HG03139 (cell line): ENCODE data around the gene RAB6B.

Experiments
- ATAC-seq: cut with Tn5 transposase; IDR thresholded peaks from one replicate; pipeline ENCODE4 v1.9.1; 2021; ENCODE audit not compliant: unreplicated experiment

The RAB6B gene

DNA sequence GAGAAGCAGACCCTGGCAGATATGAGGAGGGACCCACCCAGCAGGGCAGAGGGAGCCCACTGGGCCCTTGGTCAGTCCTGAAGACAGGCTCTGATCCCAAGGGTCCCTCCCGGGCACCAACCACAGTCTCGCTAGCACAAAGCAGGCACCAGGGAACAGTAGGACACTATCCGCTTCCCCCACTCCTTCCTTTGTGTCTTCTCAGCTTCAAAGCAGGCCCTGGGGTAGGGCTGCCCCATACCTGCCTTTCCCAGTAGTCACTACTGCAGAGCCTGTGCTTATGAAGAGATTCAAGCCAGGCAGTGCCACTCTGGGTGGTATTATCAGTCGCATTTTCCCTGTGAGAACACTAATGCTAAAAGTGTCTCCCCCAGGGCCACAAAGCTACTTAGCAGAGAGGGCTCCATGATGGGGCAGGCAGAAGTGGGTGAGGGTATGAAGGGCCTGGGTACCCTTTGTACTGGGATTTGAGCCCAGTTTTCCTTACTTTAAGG, 57.3 kb downstream of the RAB6B start:
- ATAC-seq: no peak

DNA sequence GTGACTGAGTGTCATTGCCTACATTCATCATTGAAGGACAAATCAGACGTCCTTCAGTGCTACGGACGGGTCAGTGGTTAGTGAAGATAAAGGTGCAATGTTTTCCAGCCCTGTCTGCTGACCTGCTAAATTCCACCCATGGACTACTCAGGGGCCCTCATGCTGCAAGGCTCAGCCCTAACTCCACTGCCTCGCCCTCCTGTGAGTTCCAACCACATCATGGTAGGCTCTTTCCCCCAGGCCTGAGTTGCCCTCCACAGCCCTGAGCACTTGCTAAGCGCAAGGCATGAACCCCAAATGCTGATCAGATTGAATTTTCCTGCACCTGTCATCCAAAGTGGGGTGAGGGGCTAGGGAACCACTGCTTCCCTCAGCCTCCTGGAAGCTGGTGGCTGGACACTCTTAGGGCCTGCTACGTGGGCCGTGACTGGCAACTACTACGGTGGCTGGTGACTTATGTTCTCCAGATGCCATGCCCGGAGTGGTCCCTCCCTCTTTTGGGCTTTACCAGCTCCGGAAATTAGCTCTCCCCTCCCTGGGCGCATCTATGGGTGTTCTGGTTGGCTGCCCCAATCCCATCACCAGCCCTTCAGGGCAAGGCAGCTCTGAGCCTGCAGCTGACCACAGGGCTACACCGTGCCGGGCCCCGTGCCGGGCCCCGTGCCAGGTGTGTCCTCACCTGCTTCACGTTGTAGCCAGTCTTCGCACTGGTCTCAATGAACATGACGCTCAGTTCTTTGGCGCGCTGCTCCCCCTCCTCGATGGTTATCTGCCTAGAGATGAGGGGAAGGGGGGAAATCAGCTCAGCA, 58.0 kb downstream of the RAB6B start:
- no peak for ATAC-seq

DNA sequence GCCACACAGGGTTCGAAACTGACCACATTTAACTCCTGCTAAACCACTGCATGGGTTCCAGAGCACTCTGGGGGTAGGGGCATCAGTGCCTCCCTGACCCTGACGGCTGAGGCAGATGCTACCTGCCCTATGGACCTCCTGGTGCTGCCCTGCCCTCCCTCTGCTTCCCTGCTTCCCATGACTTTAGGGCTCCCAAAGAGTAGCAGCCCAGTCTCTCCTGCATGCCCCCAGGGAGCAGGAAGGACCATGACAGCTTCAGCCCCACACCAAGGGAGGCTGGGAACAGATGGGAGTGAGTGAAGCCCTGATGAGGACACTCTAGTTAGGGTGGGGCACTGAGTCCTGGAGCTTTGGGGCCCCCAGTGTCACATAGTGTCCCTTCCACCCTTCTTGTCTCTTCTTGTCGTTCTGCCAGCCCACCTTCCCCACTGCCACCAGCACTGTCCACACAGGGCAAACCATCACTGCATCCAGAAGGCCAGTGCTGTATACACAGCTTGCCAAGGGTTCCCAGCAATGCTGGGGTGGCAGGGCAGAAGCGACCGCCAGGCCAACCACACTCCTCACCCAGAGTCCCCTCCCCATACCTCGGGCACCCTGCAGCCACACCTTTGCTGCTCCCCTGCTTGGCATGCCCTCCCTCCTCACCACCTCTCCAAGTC, 59.1 kb downstream of the RAB6B start:
- ATAC-seq: no peak

DNA sequence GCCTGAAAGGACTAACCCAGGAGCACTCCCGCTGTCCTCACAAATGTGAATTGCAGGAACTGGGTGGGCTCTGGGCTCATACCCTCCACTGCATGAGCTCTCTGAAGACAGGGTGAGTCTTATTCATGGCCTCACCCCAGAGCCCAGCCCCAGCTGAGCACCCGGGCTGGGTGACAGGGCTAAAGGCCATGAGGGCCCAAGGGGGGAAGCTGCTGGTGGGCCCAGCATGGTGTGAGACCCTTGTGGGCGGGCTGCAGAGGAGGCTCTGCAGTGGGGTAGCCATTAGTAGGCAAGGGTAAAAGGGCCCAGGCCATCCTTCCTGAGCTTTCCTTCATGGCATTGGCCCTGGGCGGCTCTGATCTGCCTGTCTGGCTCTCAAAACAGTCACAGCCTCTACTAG, 59.7 kb downstream of the RAB6B start:
- ATAC-seq: no peak

DNA sequence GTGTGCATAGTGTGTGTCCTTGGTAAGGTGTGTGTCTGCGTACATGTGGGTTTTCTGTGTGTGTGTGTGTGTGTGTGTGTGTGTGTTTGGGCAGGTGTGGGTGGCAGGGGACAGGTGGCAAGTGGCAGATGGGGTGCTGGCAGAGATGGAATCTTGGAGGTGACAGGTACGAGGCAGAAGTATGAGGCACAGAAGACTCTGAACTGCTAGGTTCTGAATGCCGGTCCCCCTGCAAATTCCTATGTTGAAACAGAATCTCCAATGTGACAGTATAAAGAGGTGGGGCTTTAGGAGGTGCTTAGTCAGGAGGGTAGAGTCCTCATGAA, 60.3 kb downstream of the RAB6B start:
- no peak for ATAC-seq

DNA sequence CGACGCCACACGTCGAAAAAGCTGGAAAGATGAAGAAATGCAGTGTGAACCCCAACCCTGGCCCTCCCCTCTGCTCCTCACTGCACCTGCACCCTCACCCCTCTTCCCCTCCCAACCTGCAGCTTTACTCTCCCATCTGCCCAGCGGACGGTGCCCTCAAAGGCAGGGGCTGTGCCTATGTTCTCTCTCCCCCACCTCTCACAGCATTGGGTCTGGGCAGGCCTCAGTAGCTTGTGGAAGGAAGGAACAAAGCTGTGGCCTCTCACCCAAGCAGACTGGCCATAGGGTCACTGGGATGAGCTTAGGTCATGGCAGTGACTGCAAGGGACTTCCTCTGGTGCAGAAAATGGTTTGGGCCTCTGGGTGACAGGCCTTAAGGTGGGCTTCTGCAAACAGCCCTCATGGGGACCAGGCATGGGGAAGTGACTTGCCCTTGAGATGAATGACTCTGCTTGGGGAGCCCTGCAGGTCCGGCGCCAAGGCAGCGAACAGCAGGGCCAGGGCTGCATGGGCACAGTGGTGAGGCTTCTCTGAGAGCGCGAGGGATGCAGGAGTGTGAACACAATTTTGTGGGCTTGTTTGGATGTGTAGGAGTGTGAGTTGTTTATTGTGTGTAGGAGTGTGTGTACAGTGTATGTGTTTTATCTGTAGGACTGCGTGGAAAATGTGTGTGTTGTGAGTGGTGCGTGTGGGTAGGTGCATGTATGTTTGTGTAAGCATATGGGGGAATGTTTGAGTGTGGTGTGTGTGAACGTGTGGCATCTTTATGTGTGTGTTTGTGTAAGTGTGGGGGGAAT, 60.9 kb downstream of the RAB6B start:
- no peak for ATAC-seq

DNA sequence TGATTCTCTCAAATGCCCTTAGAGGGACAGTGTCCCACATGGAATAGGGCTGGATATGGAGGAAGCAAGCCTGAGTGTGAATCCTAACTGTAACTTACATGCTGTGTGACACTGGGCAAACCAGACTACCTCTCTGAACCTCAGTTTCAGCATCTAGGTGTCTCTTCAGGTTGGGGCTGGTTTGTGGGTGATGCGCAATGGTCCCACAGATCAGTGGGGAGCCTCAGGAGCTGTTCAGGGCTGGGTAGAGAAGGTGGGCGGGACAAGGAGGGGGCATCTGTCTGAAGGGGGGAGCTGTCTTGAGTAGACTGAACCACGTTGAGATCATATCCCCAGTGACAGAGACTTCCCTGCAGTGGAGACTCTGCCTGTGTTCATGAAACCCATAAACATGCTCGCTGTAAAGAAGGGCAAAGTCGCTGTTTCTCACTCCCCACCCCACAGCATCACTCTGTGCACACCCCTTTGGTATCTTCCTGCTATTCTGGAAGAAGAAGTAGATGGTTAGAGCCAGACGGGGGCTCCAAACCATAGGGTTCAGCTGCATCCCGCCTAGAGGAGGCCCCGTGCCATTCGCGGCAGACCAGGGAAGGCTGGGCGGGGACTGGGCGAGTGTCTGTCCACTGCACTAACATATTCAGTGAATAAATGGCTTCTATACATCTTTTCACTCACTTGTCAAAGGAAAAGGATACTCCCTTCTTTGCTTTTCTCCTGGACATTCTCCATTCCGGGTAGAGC, 61.6 kb downstream of the RAB6B start:
- no peak for ATAC-seq

DNA sequence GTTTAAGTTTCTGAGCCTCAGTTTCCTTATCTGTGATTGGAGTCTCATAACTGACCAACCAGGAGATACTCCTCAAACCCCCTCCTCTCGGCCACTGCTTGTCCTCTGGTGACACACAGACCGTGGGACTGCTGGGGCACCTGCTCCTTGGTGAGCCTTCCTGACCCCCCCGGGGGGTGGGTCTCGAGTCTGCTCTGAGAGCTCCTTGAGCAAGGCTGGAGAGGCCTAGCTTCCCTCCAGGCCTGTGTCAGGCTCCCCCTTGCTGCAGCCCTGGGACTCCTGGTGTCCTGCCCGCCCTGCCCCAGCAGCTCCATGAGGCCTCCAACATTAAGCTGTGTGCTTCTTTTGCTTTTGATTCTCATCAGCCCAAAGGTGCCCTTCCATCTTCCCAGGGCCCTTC, 62.4 kb downstream of the RAB6B start:
- ATAC-seq: no peak

DNA sequence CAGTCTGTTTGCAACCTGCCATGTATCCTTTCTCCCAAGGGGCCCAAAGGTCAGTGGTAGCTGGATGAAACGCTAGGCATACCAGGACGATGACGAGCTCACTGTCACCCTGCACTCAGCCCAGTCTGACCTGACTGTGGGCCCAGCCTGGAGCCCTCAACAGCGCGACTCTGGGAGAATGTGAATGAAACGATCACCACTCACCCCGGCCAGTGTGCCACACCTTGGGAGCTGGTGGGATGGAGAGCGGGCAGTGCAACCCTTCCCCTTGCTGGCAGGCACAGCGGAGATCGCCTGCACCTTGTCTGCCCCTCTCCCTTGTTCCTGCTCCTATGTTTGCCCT, 62.9 kb downstream of the RAB6B start:
- ATAC-seq: no peak

DNA sequence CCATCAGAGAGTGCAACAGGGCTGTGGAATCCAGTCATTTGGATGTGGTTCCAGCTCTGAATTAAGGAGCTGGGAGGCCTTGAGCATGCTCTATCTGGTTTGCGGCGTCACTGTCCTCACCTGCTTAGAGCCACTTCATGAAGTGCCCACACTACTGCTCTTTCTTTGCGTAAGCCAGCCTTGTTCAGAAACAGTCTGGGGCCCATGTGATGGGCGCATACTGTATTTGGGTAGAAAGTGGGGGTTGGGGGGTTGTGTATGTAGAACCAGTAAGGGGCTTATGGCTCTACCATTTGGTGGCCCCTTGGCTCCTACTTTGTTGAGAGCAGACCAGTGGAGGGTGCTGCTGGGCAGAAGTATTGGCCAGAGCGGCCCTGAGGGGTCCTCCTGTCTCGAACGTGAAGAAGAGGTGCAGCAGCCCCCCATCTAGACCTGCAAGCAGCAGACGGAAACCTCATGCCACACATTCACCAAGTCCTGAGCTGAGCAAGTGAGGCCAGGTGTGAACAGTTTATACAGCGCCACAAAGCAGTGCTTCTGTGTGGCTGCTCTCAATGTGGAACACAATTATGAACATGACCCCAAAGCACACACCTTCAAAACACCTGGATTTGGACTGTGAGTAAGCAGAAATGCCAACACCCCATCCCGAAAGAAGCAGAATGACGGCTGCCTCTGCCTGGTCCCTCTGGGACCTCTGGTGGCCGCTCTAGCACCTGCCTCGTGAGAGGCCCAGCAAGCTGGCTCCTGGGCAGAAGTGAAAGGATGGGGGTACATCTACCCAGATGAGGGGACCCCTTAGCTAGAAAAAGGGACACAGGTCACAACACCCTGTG, 63.5 kb downstream of the RAB6B start:
- ATAC-seq: no peak

DNA sequence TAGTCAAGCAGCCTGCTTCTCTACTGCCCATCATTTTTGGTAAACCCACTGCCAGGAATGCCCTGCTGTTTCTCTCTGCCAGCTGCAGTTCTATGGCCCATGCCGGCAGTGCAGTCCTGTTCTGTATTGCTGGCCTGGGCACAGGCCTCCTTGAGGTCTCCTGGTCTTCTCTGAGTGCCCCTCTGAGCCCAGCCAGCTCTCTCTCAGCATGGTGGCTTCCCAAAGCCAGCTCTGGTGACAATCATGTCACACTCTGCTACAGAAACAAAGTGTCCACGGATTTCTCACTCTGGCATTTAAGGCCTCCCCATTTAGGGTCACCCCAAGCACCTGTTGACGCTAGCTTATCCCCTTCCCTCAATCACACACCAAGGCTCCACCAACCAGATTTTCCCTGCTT, 65.6 kb downstream of the RAB6B start:
- no peak for ATAC-seq

DNA sequence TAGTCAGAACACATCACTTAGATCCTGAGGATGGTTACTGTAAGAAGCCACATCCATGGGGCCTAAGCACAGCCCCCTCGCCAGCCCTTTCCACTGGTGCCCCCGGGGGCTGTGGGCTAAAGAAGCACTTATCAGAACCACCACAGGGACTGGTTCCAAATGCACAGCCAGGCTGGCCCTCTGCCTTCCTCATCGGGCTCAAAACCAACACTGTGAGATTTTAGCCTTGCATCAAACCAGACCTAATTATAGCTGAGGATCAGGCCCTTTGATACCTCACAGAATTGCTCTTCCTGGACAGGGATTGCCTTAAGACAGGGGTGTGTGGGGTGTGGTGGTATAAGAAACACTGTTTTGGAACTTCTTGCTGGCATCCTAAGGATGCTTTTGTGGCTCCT, 66.4 kb downstream of the RAB6B start:
- no peak for ATAC-seq

DNA sequence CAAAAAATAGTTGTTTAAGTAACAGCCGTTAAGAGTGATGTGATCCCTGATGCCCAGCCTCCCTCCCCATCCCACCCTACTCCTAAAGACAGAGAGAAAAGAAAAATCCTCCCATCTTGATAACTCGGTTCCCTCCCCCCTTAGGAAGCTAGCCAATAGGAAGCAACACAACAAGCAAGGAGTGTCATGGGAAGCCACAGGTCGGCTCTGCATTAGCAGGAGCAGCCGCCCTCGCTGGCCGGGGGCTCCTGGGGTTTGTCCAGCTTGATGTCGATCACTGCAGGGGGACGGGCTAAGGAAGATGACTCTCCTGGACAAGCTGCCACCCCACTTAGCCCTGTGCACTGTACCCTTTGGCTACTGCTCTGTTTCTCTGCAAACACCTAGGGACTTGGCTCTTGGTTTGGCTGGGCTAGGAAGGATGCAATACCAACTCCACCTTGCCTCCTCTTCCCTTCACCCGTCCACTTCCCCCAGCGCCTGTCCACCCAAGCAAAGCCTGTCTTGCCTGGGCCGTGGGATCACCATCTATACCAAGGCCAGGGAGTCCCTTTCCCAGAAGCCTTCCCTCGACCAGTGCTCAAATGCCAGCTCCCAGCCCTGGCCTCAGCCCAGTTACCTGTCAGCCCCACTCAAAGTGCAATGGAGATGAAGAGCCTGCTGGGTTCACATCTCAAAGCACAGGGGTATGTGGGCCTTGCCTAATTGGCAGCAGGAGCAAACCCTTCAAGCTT, 66.9 kb downstream of the RAB6B start:
- ATAC-seq: no peak

DNA sequence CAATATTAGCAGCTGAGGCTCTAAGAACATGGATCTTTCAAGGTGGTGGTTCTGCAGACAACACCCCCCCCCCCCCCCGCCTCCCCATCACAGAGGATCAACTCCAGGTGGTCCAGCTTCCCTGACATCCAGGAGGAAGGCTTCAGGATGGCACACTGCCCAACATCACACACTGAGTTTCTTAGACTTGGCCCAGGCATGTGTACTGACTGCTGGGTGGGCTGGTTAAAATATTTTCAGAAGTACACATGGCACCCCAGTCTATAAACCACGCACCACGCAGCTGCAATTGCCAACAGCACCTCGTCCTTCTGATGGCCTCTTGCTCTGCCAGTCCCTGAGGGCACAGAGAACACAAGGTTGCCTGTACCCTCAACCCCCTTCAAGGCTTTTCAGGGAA, 68.0 kb downstream of the RAB6B start:
- ATAC-seq: no peak

DNA sequence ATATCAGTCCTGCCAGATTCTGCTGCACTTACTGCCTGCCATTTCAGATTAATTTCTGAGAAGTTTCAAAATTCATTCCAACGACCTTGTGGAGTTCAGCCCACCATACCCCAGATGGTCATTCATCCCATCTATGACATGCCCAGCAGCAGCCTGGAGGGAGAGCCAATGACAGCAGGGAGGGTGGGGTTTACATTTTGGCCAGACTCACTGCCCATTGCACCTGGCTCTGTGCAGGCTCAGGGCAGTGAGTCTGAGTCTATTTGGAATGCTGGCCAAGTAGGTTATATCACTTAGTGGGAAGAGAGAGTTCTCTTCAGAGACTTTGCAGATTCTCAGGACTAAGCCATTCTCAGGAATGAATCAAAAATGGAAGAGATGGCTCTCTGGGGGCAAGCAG, 68.5 kb downstream of the RAB6B start:
- ATAC-seq: no peak

DNA sequence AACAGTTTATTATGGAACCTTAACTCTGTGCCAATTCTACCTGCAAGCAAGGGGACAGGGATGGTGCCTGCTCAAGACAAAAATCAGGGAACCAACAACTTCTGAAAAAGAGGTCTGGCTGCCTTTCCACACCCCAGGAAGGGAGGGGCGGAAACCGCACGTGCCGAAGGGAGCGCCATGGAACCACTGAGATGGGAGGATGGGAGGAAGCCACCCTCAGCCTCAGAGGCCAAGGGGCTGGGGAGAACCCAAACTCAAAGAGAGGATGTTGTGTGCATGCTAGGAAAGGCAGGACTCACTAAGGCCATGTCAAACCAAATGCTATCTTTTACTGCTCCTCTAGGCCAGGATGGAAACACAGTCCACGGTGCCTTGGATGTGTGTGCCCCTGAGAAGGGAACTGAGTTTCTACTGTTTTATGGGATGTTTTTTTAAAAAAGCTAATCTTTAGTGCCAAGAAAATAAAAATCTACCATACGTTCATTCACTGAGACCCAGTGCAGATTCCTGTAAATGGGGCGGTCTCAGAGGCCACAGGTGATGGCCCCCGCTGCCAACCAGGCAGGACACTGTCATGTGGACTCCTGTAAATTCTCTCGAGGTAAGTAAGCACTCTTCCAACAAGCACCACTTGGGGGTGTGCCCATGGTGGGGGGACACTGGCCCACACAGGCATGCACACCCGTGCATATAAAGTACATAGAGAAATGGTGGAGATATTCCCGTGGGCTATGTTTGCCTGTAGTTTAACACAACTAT, 69.5 kb downstream of the RAB6B start:
- no peak for ATAC-seq

DNA sequence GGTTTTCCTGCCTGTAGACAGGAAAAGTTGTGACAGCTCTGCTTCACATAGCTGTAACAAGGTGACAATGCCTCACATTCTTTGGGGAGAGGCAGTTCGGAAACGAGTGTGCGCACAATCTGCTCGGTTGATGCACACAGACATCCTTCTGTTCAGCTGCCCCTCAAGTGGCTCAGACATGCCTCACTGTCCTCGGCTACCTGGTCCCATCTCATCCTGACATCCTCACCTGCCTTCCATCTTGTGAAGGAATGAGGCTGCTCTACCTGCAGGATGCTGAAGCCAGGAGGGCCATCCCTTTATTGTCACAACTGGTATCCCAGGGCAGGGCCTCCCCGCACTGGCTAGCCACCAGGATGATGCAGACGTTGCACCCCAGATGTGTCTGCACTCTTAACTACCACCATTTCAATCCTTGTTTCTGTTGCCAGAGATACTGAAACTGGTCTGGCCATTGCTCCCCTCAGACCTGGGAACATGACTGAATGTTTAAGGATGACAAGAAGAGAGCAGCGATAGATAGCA, 70.7 kb downstream of the RAB6B start:
- no peak for ATAC-seq

DNA sequence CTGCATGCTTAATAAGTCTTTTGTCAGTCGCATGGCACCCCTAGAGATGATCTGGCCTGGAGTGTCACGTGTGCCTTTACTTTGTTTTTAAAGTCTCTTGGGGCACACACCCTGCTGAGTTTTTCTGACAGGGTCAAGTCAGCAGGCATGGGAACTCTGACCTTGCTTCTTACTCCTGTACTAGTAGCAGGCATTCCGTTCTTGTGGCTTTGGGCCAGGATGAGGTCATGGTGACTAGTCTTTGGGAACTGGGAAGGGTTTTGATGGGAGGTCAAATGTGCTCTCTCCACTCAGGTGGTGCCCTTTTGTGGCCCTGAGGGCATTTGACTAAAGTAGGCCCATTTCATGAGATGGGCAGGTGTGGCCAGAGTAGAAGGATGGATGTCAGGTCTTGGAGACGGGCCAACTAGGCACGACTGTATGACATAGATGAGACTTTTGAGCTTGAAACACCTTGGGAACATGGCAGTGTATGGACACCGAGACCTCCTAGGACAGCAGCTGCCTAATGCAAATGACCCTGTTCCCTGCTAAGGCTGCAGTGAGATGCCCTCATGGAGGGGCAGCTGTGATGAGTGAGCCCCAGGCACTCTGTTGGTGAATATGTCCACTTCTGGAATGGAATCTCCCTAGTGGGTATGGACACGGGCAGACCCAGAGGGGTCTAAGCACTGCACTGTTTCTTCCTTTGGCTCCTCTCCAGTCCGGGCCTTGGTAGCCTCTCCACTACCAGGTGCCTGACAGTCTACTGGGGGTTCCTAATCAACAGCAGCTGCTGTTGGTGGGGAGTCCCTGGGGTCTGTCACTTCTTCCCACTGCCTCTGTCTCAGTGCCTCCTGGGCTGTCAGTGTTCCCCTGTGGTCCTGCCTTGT, 73.7 kb downstream of the RAB6B start:
- ATAC-seq: no peak
